ENCODE measurements around the gene SLC38A11. TPM values are rescaled to one million over a fixed set of nuclear protein-coding genes. Genes with fewer than 3 reads are reported as not detected.
A peak's percentile ranks its signal among the peaks of the same experiment; 100 is the strongest.

The SLC38A11 gene
- total and polyA plus RNA-seq, 2 of the 13 experiments (the other 11 are each of a cell fraction or from before 2014, with no cell fraction given) = 14.0 to 14.3 TPM

GRCh38 chr2:164887434-164888144, 67.7 kb downstream of the SLC38A11 start (continued):
- TF ChIP-seq HOXA3 (CRISPR knock-in tag; IDR thresholded peaks at IDR 0.05) (peak; percentile 53; the same call in 1 of the 2 replicates), MTF2 (CRISPR knock-in tag; IDR thresholded peaks at IDR 0.05; ENCODE audit: borderline replicate concordance) (no peak), ZNF224 (CRISPR knock-in tag; IDR thresholded peaks at IDR 0.05) (no peak), ZSCAN25 (CRISPR knock-in tag; IDR thresholded peaks at IDR 0.05) (no peak), ETV5 (CRISPR knock-in tag; IDR thresholded peaks at IDR 0.05; ENCODE audit: borderline replicate concordance) (peak; percentile 86), SKI (IDR thresholded peaks at IDR 0.05; ENCODE audit: partially characterized antibody) (peak; percentile 19), ZNF879 (CRISPR knock-in tag; IDR thresholded peaks at IDR 0.05) (no peak), FOXM1 (CRISPR knock-in tag; IDR thresholded peaks at IDR 0.05) (no peak), KDM5B (CRISPR knock-in tag; IDR thresholded peaks at IDR 0.05; ENCODE audit: borderline replicate concordance) (no peak), MXI1 (IDR thresholded peaks at IDR 0.05; ENCODE audit: borderline replicate concordance, low read depth, low read length) (no peak; the same call in 2 of the 3 replicates), JUND (CRISPR knock-in tag; IDR thresholded peaks at IDR 0.05) (no peak), TAF15 (IDR thresholded peaks at IDR 0.05; ENCODE audit: low read depth, low read length, poor library complexity, severe bottlenecking) (no peak), HNF4A (CRISPR knock-in tag; IDR thresholded peaks at IDR 0.05) (peak; percentile 99), HOMEZ (CRISPR knock-in tag; IDR thresholded peaks at IDR 0.05; ENCODE audit: low read depth) (peak; percentile 100), ZBTB2 (CRISPR knock-in tag; IDR thresholded peaks at IDR 0.05; ENCODE audit: low read depth) (no peak), ZNF138 (CRISPR knock-in tag; IDR thresholded peaks at IDR 0.05; ENCODE audit: low read depth) (no peak), ZNF558 (CRISPR knock-in tag; IDR thresholded peaks at IDR 0.05; ENCODE audit: borderline replicate concordance) (no peak), GLI4 (CRISPR knock-in tag; IDR thresholded peaks at IDR 0.05; ENCODE audit: borderline replicate concordance) (no peak), EP300 (IDR thresholded peaks at IDR 0.05; ENCODE audit: low read depth in 2 of 2, low read length in 2 of 2) (peak; percentile 66 to 99), EP300 (CRISPR knock-in tag; IDR thresholded peaks at IDR 0.05; ENCODE audit: borderline replicate concordance) (peak; percentile 86; the same call in 1 of the 2 replicates), NFE2 (CRISPR knock-in tag; IDR thresholded peaks at IDR 0.05) (no peak), FLYWCH1 (CRISPR knock-in tag; IDR thresholded peaks at IDR 0.05) (no peak)
- TF ChIP-seq, protein P1, sequence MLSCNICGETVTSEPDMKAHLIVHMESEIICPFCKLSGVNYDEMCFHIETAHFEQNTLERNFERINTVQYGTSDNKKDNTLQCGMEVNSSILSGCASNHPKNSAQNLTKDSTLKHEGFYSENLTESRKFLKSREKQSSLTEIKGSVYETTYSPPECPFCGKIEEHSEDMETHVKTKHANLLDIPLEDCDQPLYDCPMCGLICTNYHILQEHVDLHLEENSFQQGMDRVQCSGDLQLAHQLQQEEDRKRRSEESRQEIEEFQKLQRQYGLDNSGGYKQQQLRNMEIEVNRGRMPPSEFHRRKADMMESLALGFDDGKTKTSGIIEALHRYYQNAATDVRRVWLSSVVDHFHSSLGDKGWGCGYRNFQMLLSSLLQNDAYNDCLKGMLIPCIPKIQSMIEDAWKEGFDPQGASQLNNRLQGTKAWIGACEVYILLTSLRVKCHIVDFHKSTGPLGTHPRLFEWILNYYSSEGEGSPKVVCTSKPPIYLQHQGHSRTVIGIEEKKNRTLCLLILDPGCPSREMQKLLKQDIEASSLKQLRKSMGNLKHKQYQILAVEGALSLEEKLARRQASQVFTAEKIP (CRISPR knock-in tag; IDR thresholded peaks at IDR 0.05; ENCODE audit: borderline replicate concordance) = no peak
- TF ChIP-seq, protein P2, sequence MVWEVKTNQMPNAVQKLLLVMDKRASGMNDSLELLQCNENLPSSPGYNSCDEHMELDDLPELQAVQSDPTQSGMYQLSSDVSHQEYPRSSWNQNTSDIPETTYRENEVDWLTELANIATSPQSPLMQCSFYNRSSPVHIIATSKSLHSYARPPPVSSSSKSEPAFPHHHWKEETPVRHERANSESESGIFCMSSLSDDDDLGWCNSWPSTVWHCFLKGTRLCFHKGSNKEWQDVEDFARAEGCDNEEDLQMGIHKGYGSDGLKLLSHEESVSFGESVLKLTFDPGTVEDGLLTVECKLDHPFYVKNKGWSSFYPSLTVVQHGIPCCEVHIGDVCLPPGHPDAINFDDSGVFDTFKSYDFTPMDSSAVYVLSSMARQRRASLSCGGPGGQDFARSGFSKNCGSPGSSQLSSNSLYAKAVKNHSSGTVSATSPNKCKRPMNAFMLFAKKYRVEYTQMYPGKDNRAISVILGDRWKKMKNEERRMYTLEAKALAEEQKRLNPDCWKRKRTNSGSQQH (CRISPR knock-in tag; IDR thresholded peaks at IDR 0.05; ENCODE audit: low read depth) = no peak; the same call in 1 of the 2 replicates

All from HepG2 (cell line).